ENCODE data around the gene SHB.

The SHB gene

GRCh38 chr9:37957664-37957953, 111.4 kb downstream of the SHB start:
- no peak overlapping the region for H3K27ac ChIP-seq (ENCODE audit: low read depth, low read length)
- H3K4me2 ChIP-seq (ENCODE audit: low read length), result no peak overlapping the region
- H3K79me2 ChIP-seq (ENCODE audit: control insufficient read depth, insufficient read depth, low read length, poor library complexity), result peaks cover 2% of the 10 kb centered on the region
- H2AFZ ChIP-seq (ENCODE audit: insufficient read depth, low read length, poor library complexity), result no peak overlapping the region
- H3K4me3 ChIP-seq (ENCODE audit: low read depth, low read length), result no peak overlapping the region
- peaks cover 4 to 13% of the 10 kb centered on the region in 2 experiments for H3K4me1 ChIP-seq (ENCODE audit: control insufficient read depth in 1 of 2, insufficient read depth in 2 of 2, low read length in 2 of 2)
- H4K12ac ChIP-seq (ENCODE audit: low read depth, low read length), result no peak overlapping the region
- no CpG with 5 or more reads among the region's 2 CpGs for WGBS (ENCODE audit: extremely low coverage, insufficient coverage, insufficient read length)
- no peak overlapping the region for H4K8ac ChIP-seq (ENCODE audit: low read depth, low read length)
- no peak overlapping the region for H2AK5ac ChIP-seq (ENCODE audit: low read length)
- H3K23ac ChIP-seq (ENCODE audit: low read length), result no peak overlapping the region
- no peak overlapping the region for H2BK120ac ChIP-seq (ENCODE audit: insufficient read depth, low read length, poor library complexity)
- no peak overlapping the region for H3K18ac ChIP-seq (ENCODE audit: low read length)
- no peaks in the 10 kb centered on the region for H3K9me3 ChIP-seq (ENCODE audit: insufficient read depth, low read depth, low read length)
- no peak overlapping the region for H3K14ac ChIP-seq (ENCODE audit: low read length)
- no peak overlapping the region for H4K91ac ChIP-seq (ENCODE audit: low read depth, low read length)
- H3K79me1 ChIP-seq (ENCODE audit: low read length), result no peaks in the 10 kb centered on the region
- no peak overlapping the region for H3K9ac ChIP-seq (ENCODE audit: low read length)
- H2BK5ac ChIP-seq (ENCODE audit: low read depth, low read length, poor library complexity), result no peak overlapping the region
- H3K27me3 ChIP-seq (ENCODE audit: insufficient read depth, low read length), result no peaks in the 10 kb centered on the region
- H2BK12ac ChIP-seq (ENCODE audit: low read length), result no peak overlapping the region
- H3K4ac ChIP-seq (ENCODE audit: low read depth, low read length), result no peak overlapping the region
- peaks cover 46 to 52% of the 10 kb centered on the region in 2 experiments for H3K36me3 ChIP-seq (ENCODE audit: control insufficient read depth in 1 of 2, insufficient read depth in 2 of 2, low read length in 2 of 2)
- DNase-seq, result no peak

GRCh38 chr9:37956904-37957663, 111.9 kb downstream of the SHB start:
- no peak overlapping the region for H2BK120ac ChIP-seq (ENCODE audit: insufficient read depth, low read length, poor library complexity)
- WGBS (ENCODE audit: extremely low coverage, insufficient coverage, insufficient read length), result no CpG with 5 or more reads among the region's 16 CpGs
- no peak overlapping the region for H2BK12ac ChIP-seq (ENCODE audit: low read length)
- peaks cover 50 to 57% of the 10 kb centered on the region in 2 experiments for H3K36me3 ChIP-seq (ENCODE audit: control insufficient read depth in 1 of 2, insufficient read depth in 2 of 2, low read length in 2 of 2)
- H3K27ac ChIP-seq (ENCODE audit: low read depth, low read length), result no peak overlapping the region
- peaks cover 4 to 13% of the 10 kb centered on the region in 2 experiments for H3K4me1 ChIP-seq (ENCODE audit: control insufficient read depth in 1 of 2, insufficient read depth in 2 of 2, low read length in 2 of 2)
- H4K8ac ChIP-seq (ENCODE audit: low read depth, low read length), result no peak overlapping the region
- H4K91ac ChIP-seq (ENCODE audit: low read depth, low read length), result no peak overlapping the region
- DNase-seq, result no peak
- no peak overlapping the region for H3K9ac ChIP-seq (ENCODE audit: low read length)
- H3K18ac ChIP-seq (ENCODE audit: low read length), result no peak overlapping the region
- no peak overlapping the region for H4K12ac ChIP-seq (ENCODE audit: low read depth, low read length)
- H2AK5ac ChIP-seq (ENCODE audit: low read length), result no peak overlapping the region
- H3K79me2 ChIP-seq (ENCODE audit: control insufficient read depth, insufficient read depth, low read length, poor library complexity), result peaks cover 2% of the 10 kb centered on the region
- no peak overlapping the region for H3K4me2 ChIP-seq (ENCODE audit: low read length)
- H3K4ac ChIP-seq (ENCODE audit: low read depth, low read length), result no peak overlapping the region
- no peaks in the 10 kb centered on the region for H3K79me1 ChIP-seq (ENCODE audit: low read length)
- no peak overlapping the region for H3K4me3 ChIP-seq (ENCODE audit: low read depth, low read length)
- H2BK5ac ChIP-seq (ENCODE audit: low read depth, low read length, poor library complexity), result no peak overlapping the region
- H2AFZ ChIP-seq (ENCODE audit: insufficient read depth, low read length, poor library complexity), result no peak overlapping the region
- no peak overlapping the region for H3K14ac ChIP-seq (ENCODE audit: low read length)
- H3K9me3 ChIP-seq (ENCODE audit: insufficient read depth, low read depth, low read length), result no peaks in the 10 kb centered on the region
- no peaks in the 10 kb centered on the region for H3K27me3 ChIP-seq (ENCODE audit: insufficient read depth, low read length)
- H3K23ac ChIP-seq (ENCODE audit: low read length), result no peak overlapping the region

- Histone ChIP-seq H4K12ac (ENCODE audit: low read depth, low read length) (no peak overlapping the region), H3K79me2 (ENCODE audit: control insufficient read depth, insufficient read depth, low read length, poor library complexity) (peaks cover 2% of the 10 kb centered on the region), H3K18ac (ENCODE audit: low read length) (no peak overlapping the region), H3K27me3 (ENCODE audit: insufficient read depth, low read length) (no peaks in the 10 kb centered on the region), H3K4me2 (ENCODE audit: low read length) (no peak overlapping the region), H3K9ac (ENCODE audit: low read length) (no peak overlapping the region), H3K23ac (ENCODE audit: low read length) (no peak overlapping the region), H3K9me3 (ENCODE audit: insufficient read depth, low read depth, low read length) (no peaks in the 10 kb centered on the region), H4K8ac (ENCODE audit: low read depth, low read length) (no peak overlapping the region), H2BK120ac (ENCODE audit: insufficient read depth, low read length, poor library complexity) (no peak overlapping the region), H2AFZ (ENCODE audit: insufficient read depth, low read length, poor library complexity) (no peak overlapping the region), H3K36me3 (ENCODE audit: control insufficient read depth in 1 of 2, insufficient read depth in 2 of 2, low read length in 2 of 2) (peaks cover 48 to 58% of the 10 kb centered on the region in 2 experiments), H2BK12ac (ENCODE audit: low read length) (no peak overlapping the region), H3K79me1 (ENCODE audit: low read length) (no peaks in the 10 kb centered on the region), H3K27ac (ENCODE audit: low read depth, low read length) (no peak overlapping the region), H3K4me3 (ENCODE audit: low read depth, low read length) (no peak overlapping the region), H4K91ac (ENCODE audit: low read depth, low read length) (no peak overlapping the region), H2AK5ac (ENCODE audit: low read length) (no peak overlapping the region), H3K4ac (ENCODE audit: low read depth, low read length) (no peak overlapping the region), H2BK5ac (ENCODE audit: low read depth, low read length, poor library complexity) (no peak overlapping the region), H3K14ac (ENCODE audit: low read length) (no peak overlapping the region), H3K4me1 (ENCODE audit: control insufficient read depth in 1 of 2, insufficient read depth in 2 of 2, low read length in 2 of 2) (peaks cover 4 to 13% of the 10 kb centered on the region in 2 experiments)
- no peak for DNase-seq
- WGBS (ENCODE audit: extremely low coverage, insufficient coverage, insufficient read length), result no CpG with 5 or more reads among the region's 5 CpGs
Measured at GRCh38 chr9:37956423-37956820, 112.6 kb downstream of the SHB start.

GRCh38 chr9:37955781-37956422, 113.1 kb downstream of the SHB start:
- Histone ChIP-seq H4K91ac (ENCODE audit: low read depth, low read length) (no peak overlapping the region), H3K36me3 (ENCODE audit: control insufficient read depth in 1 of 2, insufficient read depth in 2 of 2, low read length in 2 of 2) (peaks cover 47 to 61% of the 10 kb centered on the region in 2 experiments), H4K8ac (ENCODE audit: low read depth, low read length) (no peak overlapping the region), H2BK120ac (ENCODE audit: insufficient read depth, low read length, poor library complexity) (no peak overlapping the region), H3K27ac (ENCODE audit: low read depth, low read length) (no peak overlapping the region), H3K4me2 (ENCODE audit: low read length) (no peak overlapping the region), H3K9me3 (ENCODE audit: insufficient read depth, low read depth, low read length) (no peaks in the 10 kb centered on the region), H3K79me1 (ENCODE audit: low read length) (no peaks in the 10 kb centered on the region), H3K14ac (ENCODE audit: low read length) (no peak overlapping the region), H3K23ac (ENCODE audit: low read length) (no peak overlapping the region), H3K79me2 (ENCODE audit: control insufficient read depth, insufficient read depth, low read length, poor library complexity) (peaks cover 2% of the 10 kb centered on the region), H2BK5ac (ENCODE audit: low read depth, low read length, poor library complexity) (no peak overlapping the region), H3K27me3 (ENCODE audit: insufficient read depth, low read length) (no peaks in the 10 kb centered on the region), H2AK5ac (ENCODE audit: low read length) (no peak overlapping the region), H3K18ac (ENCODE audit: low read length) (no peak overlapping the region), H4K12ac (ENCODE audit: low read depth, low read length) (no peak overlapping the region), H2AFZ (ENCODE audit: insufficient read depth, low read length, poor library complexity) (no peak overlapping the region), H2BK12ac (ENCODE audit: low read length) (no peak overlapping the region), H3K4me3 (ENCODE audit: low read depth, low read length) (no peak overlapping the region), H3K4ac (ENCODE audit: low read depth, low read length) (no peak overlapping the region), H3K4me1 (ENCODE audit: control insufficient read depth in 1 of 2, insufficient read depth in 2 of 2, low read length in 2 of 2) (peaks cover 4 to 13% of the 10 kb centered on the region in 2 experiments), H3K9ac (ENCODE audit: low read length) (no peak overlapping the region)
- no CpG with 5 or more reads among the region's 16 CpGs for WGBS (ENCODE audit: extremely low coverage, insufficient coverage, insufficient read length)
- no peak for DNase-seq
